Activated CD4-positive, alpha-beta T cell treated with anti-CD3 and anti-CD28 coated beads, Interleukin-2, amount 50 U/mL, for 4 hours (primary cell): ENCODE measurements around the gene ST6GALNAC4.

Source experiments
- DNase-seq, 2 experiments: peaks; one replicate each; pipeline ENCODE4 v3.0.0-alpha.2; 2020

The ST6GALNAC4 gene

GRCh38 chr9:127946728-127947127, 29.9 kb upstream of the ST6GALNAC4 start:
- DNase-seq = no peak

GRCh38 chr9:127945942-127946341, 29.1 kb upstream of the ST6GALNAC4 start:
- DNase-seq = no peak

- DNase-seq = no peak
These were observed 28.5 kb upstream of the ST6GALNAC4 start for GRCh38 chr9:127945338-127945737.

GRCh38 chr9:127944586-127945218, 27.9 kb upstream of the ST6GALNAC4 start:
- no peak for DNase-seq

- peak; percentile 68 to 74 for DNase-seq
These were observed 26.9 kb upstream of the ST6GALNAC4 start for GRCh38 chr9:127943731-127944144.

GRCh38 chr9:127943011-127943662, 26.3 kb upstream of the ST6GALNAC4 start:
- no peak for DNase-seq

GRCh38 chr9:127942216-127943010, 25.6 kb upstream of the ST6GALNAC4 start:
- DNase-seq = no peak

GRCh38 chr9:127941961-127942215, 25.0 kb upstream of the ST6GALNAC4 start:
- no peak for DNase-seq

GRCh38 chr9:127941062-127941960, 24.5 kb upstream of the ST6GALNAC4 start:
- no peak for DNase-seq

GRCh38 chr9:127940593-127940992, 23.8 kb upstream of the ST6GALNAC4 start:
- no peak for DNase-seq

- no peak for DNase-seq
These were observed 21.5 kb upstream of the ST6GALNAC4 start for GRCh38 chr9:127938298-127938690.

GRCh38 chr9:127937388-127938297, 20.8 kb upstream of the ST6GALNAC4 start, which contains the start of gene DPM2:
Gene DPM2, minus strand, starts transcription at chr9:127937854. Its CDS starts 34 bp downstream, at chr9:127937820.
- DNase-seq = peak; percentile 78 to 79

GRCh38 chr9:127937056-127937387, 20.2 kb upstream of the ST6GALNAC4 start:
- no peak for DNase-seq

- no peak for DNase-seq
These were observed 19.6 kb upstream of the ST6GALNAC4 start for GRCh38 chr9:127936347-127936852.

- peak in 1 of 2 experiments; percentile 29 for DNase-seq
These were observed 19.0 kb upstream of the ST6GALNAC4 start for GRCh38 chr9:127935765-127936221.

- no peak for DNase-seq
These were observed 18.1 kb upstream of the ST6GALNAC4 start for GRCh38 chr9:127934986-127935385.

- DNase-seq = no peak
These were observed 17.4 kb upstream of the ST6GALNAC4 start for GRCh38 chr9:127934248-127934647.

GRCh38 chr9:127931092-127931881, 14.4 kb upstream of the ST6GALNAC4 start:
- DNase-seq = no peak

GRCh38 chr9:127930231-127931091, 13.6 kb upstream of the ST6GALNAC4 start, which contains the start of gene PIP5KL1:
Gene PIP5KL1, minus strand, starts transcription at chr9:127930777. Its CDS starts 25 bp downstream, at chr9:127930752.
- peak; percentile 57 to 58 for DNase-seq

GRCh38 chr9:127929625-127929979, 12.8 kb upstream of the ST6GALNAC4 start:
- DNase-seq = no peak
